Heart left ventricle (tissue), 16 donors: Measurements from ENCODE around the gene TEKTIP1. TPM values are rescaled to one million over a fixed set of nuclear protein-coding genes. Genes with fewer than 3 reads are reported as not detected.
A peak's percentile ranks its signal among the peaks of the same experiment; 100 is the strongest.

Source experiments
- ATAC-seq, 4 donors: fragments of 200-7000 bp; cut with Tn5 transposase; one replicate each; pipeline ENCODE4 v1.9.1; 2020 to 2022; ENCODE audit warnings: moderate library complexity in 4 of 4, mild to moderate bottlenecking in 3 of 4, moderate number of reproducible peaks in 1 of 4
- DNase-seq, 5 donors: peaks; one replicate each; pipeline ENCODE4 v3.0.0-alpha.2; 2020
- H3K27ac ChIP-seq, 12 donors: fragments of 200-600 bp; sonication (generic) in 4 of 12; one replicate each; pipeline versions ENCODE4 v1.5.0 to v1.8.0; 2016 to 2022; ENCODE audit warnings: mild to moderate bottlenecking in 2 of 12
- H3K27me3 ChIP-seq, 9 donors: fragments of 200-600 bp; sonication (generic) in 2 of 9; one replicate each; pipeline versions ENCODE4 v1.5.1 to v1.8.0; 2016 to 2022; ENCODE audit warnings: mild to moderate bottlenecking in 3 of 9
- H3K36me3 ChIP-seq, 9 donors: fragments of 200-600 bp; sonication (generic) in 2 of 9; one replicate each; pipeline versions ENCODE4 v1.5.0 to v1.8.0; 2018 to 2022; ENCODE audit warnings: mild to moderate bottlenecking in 2 of 9
- H3K4me1 ChIP-seq, 12 donors: fragments of 200-600 bp; sonication (generic) in 4 of 12; one replicate each; pipeline versions ENCODE4 v1.5.0 to v1.8.0; 2016 to 2022; ENCODE audit warnings: mild to moderate bottlenecking in 3 of 12
- H3K4me3 ChIP-seq, 12 donors: fragments of 200-600 bp; sonication (generic) in 4 of 12; one replicate each; pipeline versions ENCODE4 v1.5.0 to v1.8.0; 2017 to 2022; ENCODE audit warnings: mild to moderate bottlenecking in 9 of 12, moderate library complexity in 4 of 12
- H3K9me3 ChIP-seq, 12 donors: fragments of 200-600 bp; sonication (generic) in 4 of 12; one replicate each; pipeline versions ENCODE4 v1.5.0 to v1.8.0; 2016 to 2022; ENCODE audit warnings: mild to moderate bottlenecking in 1 of 12
- POLR2A ChIP-seq, 2 donors: fragments of 450-650 bp; IDR thresholded peaks; one replicate each; pipeline ENCODE4 v1.6.1; 2017; ENCODE audit warnings: antibody characterized with exemption in 2 of 2, mild to moderate bottlenecking in 2 of 2, moderate library complexity in 2 of 2
- WGBS, 4 donors: extraction: QIAGEN DNeasy Blood & Tissue Kit in 2 of 4; methylation state at CpG; one replicate each; pipeline versions ENCODE4 v1.1.5 to v1.1.7; 2013 to 2018; 5-methylcytosine and 5-hydroxymethylcytosine counted together
- intact Hi-C, 10 donors: fragments of 100-400 bp; cut with DNase I; formaldehyde crosslinking; loops; one replicate each; pipeline versions ENCODE4 v1.11.1 to v1.14.2; 2022
- polyA plus RNA-seq, 2 donors: library from polyadenylated mRNA; stranded (reverse); fragments of 200-250 nt; gene quantifications; one replicate each; pipeline ENCODE4 v1.2.3, GENCODE V29; 2013
- total RNA-seq, 9 donors: library from RNA; depleted of rRNA in 2 of 9; stranded (reverse); fragments of >200 nt in 2 of 9; fragmentation: NEBNext Ultra II Directional in 3 of 9; extraction: Animal tissue kit (Norgen Biotek cat#: 25700) in 3 of 9; gene quantifications; one replicate each; pipeline versions ENCODE4 v1.1.0 to v1.2.4, GENCODE V29; 2016 to 2023
- TF ChIP-seq, protein P1 (sequence below), 12 donors: fragments of 200-600 bp; sonication (generic) in 4 of 12; IDR thresholded peaks; one replicate each; pipeline versions ENCODE4 v1.5.0 to v1.8.0; 2018 to 2022; ENCODE audit warnings: antibody characterized with exemption in 12 of 12, mild to moderate bottlenecking in 5 of 12
- donor health status: ischemic (EF 13 %, LVEDD 7.1; RV severe dilation, severe dysfunction).
- donor health status: healthy with polysubstance abuse.
- donor health status: DM: no; HTN: yes; CAD: no.
- donor health status: DM: no; HTN: no; CAD: no.
- donor health status: ischemic (EF 25% LVEDD 6.9; RV normal size, moderate dysfunction).
- donor health status: ischemic (EF 25% LVEDD 5.7; RV mildly dilated, moderate dysfunction).
- donor health status: healthy.
- donor health status: DM: yes; HTN: yes; CAD: no.
- donor health status: ischemic (EF 35%, LVEDD 5.7; RV mildly dilated, moderate dysfunction).
- donor health status: nonischemic (EF 11% LVEDD 7.7; RV severe dilation, severe dysfunction).
- donor health status: DM: yes; HTN: yes; CAD: no.
- donor health status: PGD.
- donor health status: ischemic (EF 29% LVEDD 5.4; RV normal size, mild dysfunction).
- donor health status: nonischemic (EF 23%, LVEDD 6.1; RV moderate dilation, normal function).

TEKTIP1 gene
- total and polyA plus RNA-seq, 11 donors, result 0.63 to 1.8 (median 0.93) TPM; not detected in 5

DNA sequence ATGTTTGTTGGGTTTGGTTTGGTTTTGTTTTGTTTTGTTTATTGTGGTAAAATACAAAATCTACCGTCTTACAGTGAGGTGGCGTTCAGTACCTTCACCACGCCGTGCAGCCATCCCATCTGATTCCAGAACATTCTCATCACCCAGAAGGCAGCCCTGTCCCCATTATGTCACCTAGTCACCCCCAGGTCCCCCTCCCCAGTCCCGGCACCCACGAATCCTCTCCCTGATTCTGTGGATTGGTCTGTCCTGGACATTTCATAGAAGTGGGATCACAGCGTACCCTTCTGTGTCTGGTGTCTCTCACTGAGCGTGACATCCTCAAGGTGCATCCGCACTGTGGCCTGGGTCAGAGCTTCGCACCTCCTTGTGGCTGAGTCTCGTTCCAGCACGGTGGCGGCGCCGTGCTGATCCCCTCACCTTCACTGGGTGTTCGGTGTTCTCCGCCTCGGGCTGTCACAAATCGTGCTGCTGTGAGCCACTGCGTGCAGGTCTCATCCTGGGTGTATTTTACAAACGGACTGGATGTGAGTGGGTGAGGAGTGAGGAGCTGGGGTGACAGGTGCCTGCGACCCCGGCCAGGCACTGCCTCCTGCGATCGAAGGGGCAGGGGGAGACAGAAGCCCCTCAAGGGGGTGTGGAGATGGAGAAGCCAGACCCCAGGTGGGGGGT, 580 bp upstream of the TEKTIP1 start:
- Histone ChIP-seq H3K36me3 (peaks cover 0 to 39% (median 31%) of the 10 kb centered on the region in 9 donors), H3K9me3 (no peaks in the 10 kb centered on the region), H3K4me1 (peaks cover 0 to 12% (median 0%) of the 10 kb centered on the region in 12 donors), H3K27me3 (no peaks in the 10 kb centered on the region), H3K4me3 (no peak overlapping the region), H3K27ac (peak overlapping the region in 1 of 12 donors; percentile 24)
- DNase-seq (no peak), ATAC-seq (no peak)
- TF ChIP-seq, protein P1, sequence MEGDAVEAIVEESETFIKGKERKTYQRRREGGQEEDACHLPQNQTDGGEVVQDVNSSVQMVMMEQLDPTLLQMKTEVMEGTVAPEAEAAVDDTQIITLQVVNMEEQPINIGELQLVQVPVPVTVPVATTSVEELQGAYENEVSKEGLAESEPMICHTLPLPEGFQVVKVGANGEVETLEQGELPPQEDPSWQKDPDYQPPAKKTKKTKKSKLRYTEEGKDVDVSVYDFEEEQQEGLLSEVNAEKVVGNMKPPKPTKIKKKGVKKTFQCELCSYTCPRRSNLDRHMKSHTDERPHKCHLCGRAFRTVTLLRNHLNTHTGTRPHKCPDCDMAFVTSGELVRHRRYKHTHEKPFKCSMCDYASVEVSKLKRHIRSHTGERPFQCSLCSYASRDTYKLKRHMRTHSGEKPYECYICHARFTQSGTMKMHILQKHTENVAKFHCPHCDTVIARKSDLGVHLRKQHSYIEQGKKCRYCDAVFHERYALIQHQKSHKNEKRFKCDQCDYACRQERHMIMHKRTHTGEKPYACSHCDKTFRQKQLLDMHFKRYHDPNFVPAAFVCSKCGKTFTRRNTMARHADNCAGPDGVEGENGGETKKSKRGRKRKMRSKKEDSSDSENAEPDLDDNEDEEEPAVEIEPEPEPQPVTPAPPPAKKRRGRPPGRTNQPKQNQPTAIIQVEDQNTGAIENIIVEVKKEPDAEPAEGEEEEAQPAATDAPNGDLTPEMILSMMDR (IDR thresholded peaks at IDR 0.05), result no peak
- no peak for TF ChIP-seq POLR2A (IDR thresholded peaks at IDR 0.05)
- intact Hi-C loops, result no loop called here
- WGBS, 4 donors, result 86 to 90% (median 86%) methylated on average over 24 to 25 of the region's 25 CpGs

GRCh38 chr19:3539756-3540118, 763 bp downstream of the TEKTIP1 start:
- ATAC-seq (no peak), DNase-seq (no peak)
- intact Hi-C loops, result loop anchor here in 1 of 10 donors (10.0 kb wide), 1 partner anchor 165 kb away; the partner anchor contains the start of genes PIP5K1C and TJP3
- Histone ChIP-seq H3K4me3 (no peak overlapping the region), H3K27ac (no peak overlapping the region), H3K4me1 (peaks cover 0 to 15% (median 0%) of the 10 kb centered on the region in 12 donors), H3K9me3 (no peaks in the 10 kb centered on the region), H3K27me3 (no peaks in the 10 kb centered on the region), H3K36me3 (peaks cover 0 to 39% (median 20%) of the 10 kb centered on the region in 9 donors)
- TF ChIP-seq POLR2A (IDR thresholded peaks at IDR 0.05), result no peak
- TF ChIP-seq, protein P1 (IDR thresholded peaks at IDR 0.05), result no peak
- WGBS, 4 donors, result 93 to 100% (median 99%) methylated on average over 1 of the region's 1 CpG

DNA sequence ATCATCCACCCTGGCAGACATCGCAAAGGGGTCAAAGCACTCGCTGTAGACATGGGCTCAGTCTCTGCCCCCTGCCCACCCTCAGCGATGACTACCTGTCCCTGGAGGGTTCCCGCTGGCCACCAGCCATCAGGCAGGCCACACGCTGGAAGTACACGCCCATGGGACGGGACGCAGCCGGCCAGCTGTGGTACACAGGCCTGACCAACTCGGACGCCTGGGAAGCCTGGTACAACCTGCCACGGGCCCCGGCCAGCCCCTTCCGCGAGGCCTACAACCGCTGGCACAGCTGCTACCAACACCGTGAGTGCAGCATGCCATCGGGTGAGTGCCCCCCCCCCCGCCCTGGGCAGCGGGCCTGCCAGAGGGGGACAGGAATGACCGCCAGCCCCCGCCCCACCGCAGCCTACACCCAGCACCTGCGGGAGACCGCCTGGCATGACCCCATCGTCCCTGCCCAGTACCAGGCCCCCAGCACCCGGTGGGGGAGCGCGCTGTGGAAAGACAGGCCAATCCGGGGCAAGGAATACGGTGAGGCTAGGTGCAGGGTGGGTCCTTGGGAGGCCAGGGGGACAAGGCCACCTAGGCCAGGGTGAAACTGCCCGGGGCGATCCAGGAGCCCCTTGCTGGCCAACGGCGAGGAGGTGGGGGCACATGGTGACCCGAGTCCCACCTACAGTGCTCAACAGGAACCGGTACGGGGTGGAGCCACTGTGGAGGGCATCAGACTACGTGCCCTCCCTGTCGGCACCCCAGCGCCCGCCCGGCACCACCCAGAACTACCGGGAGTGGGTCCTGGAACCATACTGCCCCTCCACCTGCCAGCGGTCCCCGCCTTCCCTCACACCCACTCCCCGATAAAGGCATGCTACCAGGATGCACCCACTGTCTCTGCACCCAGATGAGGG, 4.4 kb downstream of the TEKTIP1 start:
- ATAC-seq (peak in 3 of 4 donors; percentile 8 to 22 (median 21)), DNase-seq (peak in 2 of 5 donors; percentile 58 to 67)
- intact Hi-C loops, result loop anchor here in 1 of 10 donors (2.0 to 10.0 kb wide), 2 partner anchors 75 to 161 kb away; partner anchors contain the start of genes PIP5K1C and TJP3
- peaks cover 0 to 11% (median 0%) of the 10 kb centered on the region in 12 donors for H3K4me1 ChIP-seq
- TF ChIP-seq, protein P1 (IDR thresholded peaks at IDR 0.05), result no peak
- TF ChIP-seq POLR2A (IDR thresholded peaks at IDR 0.05), result no peak
- H3K27me3 ChIP-seq, result no peaks in the 10 kb centered on the region
- H3K27ac ChIP-seq, result no peak overlapping the region
- H3K9me3 ChIP-seq, result no peaks in the 10 kb centered on the region
- peaks cover 0 to 49% (median 14%) of the 10 kb centered on the region in 9 donors for H3K36me3 ChIP-seq
- H3K4me3 ChIP-seq, result no peak overlapping the region
- WGBS, 4 donors, result 80 to 90% (median 85%) methylated on average over 30 to 47 of the region's 47 CpGs

GRCh38 chr19:3544058-3544376, 5.0 kb downstream of the TEKTIP1 start:
- no peaks in the 10 kb centered on the region for H3K9me3 ChIP-seq
- DNase-seq (no peak), ATAC-seq (no peak)
- intact Hi-C loops, result loop anchor here in 1 of 10 donors (2.0 to 10.0 kb wide), 2 partner anchors 75 to 161 kb away; partner anchors contain the start of genes PIP5K1C and TJP3
- no peaks in the 10 kb centered on the region for H3K27me3 ChIP-seq
- H3K4me3 ChIP-seq, result no peak overlapping the region
- peaks cover 0 to 8% (median 0%) of the 10 kb centered on the region in 12 donors for H3K4me1 ChIP-seq
- H3K27ac ChIP-seq, result no peak overlapping the region
- H3K36me3 ChIP-seq, result peaks cover 0 to 55% (median 12%) of the 10 kb centered on the region in 9 donors
- WGBS, 4 donors, result 76 to 87% (median 85%) methylated on average over 4 to 9 of the region's 9 CpGs
- no peak for TF ChIP-seq POLR2A (IDR thresholded peaks at IDR 0.05)
- TF ChIP-seq, protein P1 (IDR thresholded peaks at IDR 0.05), result no peak
